ENCODE data around the gene RASGEF1B. TPM values are rescaled to one million over a fixed set of nuclear protein-coding genes. Genes with fewer than 3 reads are reported as not detected.

The RASGEF1B gene
- total RNA-seq, 6 experiments from 2014 or later, result 22.9 to 51.9 (median 25.8) TPM

GRCh38 chr4:81442484-81443085, 29.1 kb downstream of the RASGEF1B start:
- Histone ChIP-seq H3K27ac (no peak overlapping the region), H3K36me3 (peaks cover 7 to 100% (median 78%) of the 10 kb centered on the region in 4 donors), H3K4me1 (peaks cover 0 to 12% (median 4%) of the 10 kb centered on the region in 4 donors), H3K9me3 (no peaks in the 10 kb centered on the region), H3K4me3 (no peak overlapping the region), H3K27me3 (no peaks in the 10 kb centered on the region)
- TF ChIP-seq POLR2A (IDR thresholded peaks at IDR 0.05) (no peak), CTCF (IDR thresholded peaks at IDR 0.05) (no peak)
- intact Hi-C loops (cut with DNase I), result no loop called here
- peak; percentile 31 to 59 (median 40) for ATAC-seq
- no peak for DNase-seq
- WGBS (ENCODE audit: insufficient coverage, low coverage, low lambda C conversion rate, missing lambda C conversion rate), result 54% methylated on average over 4 of the region's 4 CpGs

GRCh38 chr4:81440949-81441348, 30.8 kb downstream of the RASGEF1B start:
- TF ChIP-seq CTCF (IDR thresholded peaks at IDR 0.05), result no peak
- no peak for TF ChIP-seq POLR2A (IDR thresholded peaks at IDR 0.05)
- no peak for DNase-seq
- H3K27ac ChIP-seq, result no peak overlapping the region
- H3K36me3 ChIP-seq, result peaks cover 7 to 100% (median 76%) of the 10 kb centered on the region in 4 donors
- no peaks in the 10 kb centered on the region for H3K27me3 ChIP-seq
- H3K9me3 ChIP-seq, result no peaks in the 10 kb centered on the region
- no peak overlapping the region for H3K4me3 ChIP-seq
- ATAC-seq, result no peak
- intact Hi-C loops (cut with DNase I), result no loop called here
- H3K4me1 ChIP-seq, result no peaks in the 10 kb centered on the region
- 87% methylated on average over 4 of the region's 4 CpGs for WGBS (ENCODE audit: insufficient coverage, low coverage, low lambda C conversion rate, missing lambda C conversion rate)

- intact Hi-C loops (cut with DNase I), result no loop called here
Observed at GRCh38 chr4:81436941-81437574, 34.6 kb downstream of the RASGEF1B start.

GRCh38 chr4:81436096-81436495, 35.6 kb downstream of the RASGEF1B start:
- ATAC-seq, result no peak
- no peaks in the 10 kb centered on the region for H3K9me3 ChIP-seq
- no peak overlapping the region for H3K4me3 ChIP-seq
- intact Hi-C loops (cut with DNase I), result no loop called here
- no peaks in the 10 kb centered on the region for H3K27me3 ChIP-seq
- DNase-seq, result no peak
- H3K4me1 ChIP-seq, result no peaks in the 10 kb centered on the region
- peaks cover 0 to 92% (median 64%) of the 10 kb centered on the region in 4 donors for H3K36me3 ChIP-seq
- no peak overlapping the region for H3K27ac ChIP-seq
- TF ChIP-seq CTCF (IDR thresholded peaks at IDR 0.05) (no peak), POLR2A (IDR thresholded peaks at IDR 0.05) (no peak)

More at GRCh38 chr4:81436941-81437574, 34.6 kb downstream of the RASGEF1B start:
- ATAC-seq, result peak in 1 of 4 donors; percentile 41
- Histone ChIP-seq H3K4me1 (no peaks in the 10 kb centered on the region), H3K27me3 (no peaks in the 10 kb centered on the region), H3K9me3 (no peaks in the 10 kb centered on the region), H3K36me3 (peaks cover 0 to 92% (median 65%) of the 10 kb centered on the region in 4 donors), H3K27ac (no peak overlapping the region), H3K4me3 (no peak overlapping the region)
- WGBS (ENCODE audit: insufficient coverage, low coverage, low lambda C conversion rate, missing lambda C conversion rate), result 81% methylated on average over 2 of the region's 2 CpGs
- no peak for DNase-seq
- no peak for TF ChIP-seq POLR2A (IDR thresholded peaks at IDR 0.05)
- TF ChIP-seq CTCF (IDR thresholded peaks at IDR 0.05), result no peak

All from right lobe of liver (tissue), 6 donors.